HG02678 (cell line): ENCODE measurements around the gene HNRNPC.
"Not testable (repeated sequence)": the region's sequence is repeated elsewhere in the genome, so short reads cannot be mapped to it uniquely, and the experiment has no call there.

ENCODE experiments used
- ATAC-seq: cut with Tn5 transposase; IDR thresholded peaks from one replicate; pipeline ENCODE4 v1.9.1; 2021; ENCODE audit warnings: mild to moderate bottlenecking, moderate library complexity; ENCODE audit not compliant: unreplicated experiment

Gene HNRNPC

GRCh38 chr14:21197418-21198205 is 71.6 kb downstream of the HNRNPC start:
- ATAC-seq, result no peak

- ATAC-seq, result no peak
Observed at GRCh38 chr14:21194597-21194996, 74.6 kb downstream of the HNRNPC start.

GRCh38 chr14:21192875-21193535 is 76.2 kb downstream of the HNRNPC start:
- no peak for ATAC-seq

GRCh38 chr14:21192447-21192822 is 76.8 kb downstream of the HNRNPC start:
- ATAC-seq, result no peak

GRCh38 chr14:21191809-21192446 is 77.3 kb downstream of the HNRNPC start:
- peak; percentile 98 for ATAC-seq

GRCh38 chr14:21191261-21191808 is 77.9 kb downstream of the HNRNPC start:
- ATAC-seq, result no peak

- ATAC-seq, result no peak
Observed at GRCh38 chr14:21185491-21185890, 83.8 kb downstream of the HNRNPC start.

GRCh38 chr14:21184254-21184653 is 85.0 kb downstream of the HNRNPC start:
- ATAC-seq, result no peak

- no peak for ATAC-seq
Observed at GRCh38 chr14:21182166-21182565, 87.1 kb downstream of the HNRNPC start.

- no peak for ATAC-seq
Observed at GRCh38 chr14:21171128-21171527, 98.1 kb downstream of the HNRNPC start.

GRCh38 chr14:21169573-21169972 is 99.7 kb downstream of the HNRNPC start:
- no peak for ATAC-seq

- no peak for ATAC-seq
Observed at GRCh38 chr14:21168055-21168454, 101.2 kb downstream of the HNRNPC start.

GRCh38 chr14:21165670-21166069 is 103.6 kb downstream of the HNRNPC start:
- not testable (repeated sequence) for ATAC-seq

GRCh38 chr14:21165002-21165605 is 104.1 kb downstream of the HNRNPC start:
- not testable (repeated sequence) for ATAC-seq

GRCh38 chr14:21163871-21164291 is 105.4 kb downstream of the HNRNPC start:
- ATAC-seq, result no peak

GRCh38 chr14:21162081-21162480 is 107.2 kb downstream of the HNRNPC start:
- ATAC-seq, result no peak

- ATAC-seq, result no peak
Observed at GRCh38 chr14:21160061-21160610, 109.1 kb downstream of the HNRNPC start.
